ENCODE results near the gene METRNL. TPM values are rescaled to one million over a fixed set of nuclear protein-coding genes. Genes with fewer than 3 reads are reported as not detected.

METRNL gene
- total RNA-seq, 1 donor, result 105 TPM

GRCh38 chr17:83081684-83082201, 2.3 kb downstream of the METRNL start:
- peak overlapping the region; percentile 82 for H3K4me3 ChIP-seq (ENCODE audit: low read depth, low read length)
- DNase-seq (ENCODE audit: low read depth), result peak; percentile 88
- TF ChIP-seq CTCF (IDR thresholded peaks at IDR 0.05; ENCODE audit: insufficient read depth, low read length), result no peak

- H3K4me3 ChIP-seq (ENCODE audit: low read depth, low read length), result peak overlapping the region; percentile 82
- TF ChIP-seq CTCF (IDR thresholded peaks at IDR 0.05; ENCODE audit: insufficient read depth, low read length), result no peak
- DNase-seq (ENCODE audit: low read depth), result peak; percentile 39
These were observed 3.0 kb downstream of the METRNL start for GRCh38 chr17:83082424-83082823.

- TF ChIP-seq CTCF (IDR thresholded peaks at IDR 0.05; ENCODE audit: insufficient read depth, low read length), result no peak
- peak overlapping the region; percentile 82 for H3K4me3 ChIP-seq (ENCODE audit: low read depth, low read length)
- no peak for DNase-seq (ENCODE audit: low read depth)
These were observed 3.5 kb downstream of the METRNL start for GRCh38 chr17:83082909-83083367.

GRCh38 chr17:83083368-83084201, 4.2 kb downstream of the METRNL start:
- peak; percentile 99 for DNase-seq (ENCODE audit: low read depth)
- no peak for TF ChIP-seq CTCF (IDR thresholded peaks at IDR 0.05; ENCODE audit: insufficient read depth, low read length)
- peak overlapping the region; percentile 82 for H3K4me3 ChIP-seq (ENCODE audit: low read depth, low read length)

GRCh38 chr17:83084214-83084613, 4.8 kb downstream of the METRNL start:
- peak overlapping the region; percentile 58 for H3K4me3 ChIP-seq (ENCODE audit: low read depth, low read length)
- no peak for TF ChIP-seq CTCF (IDR thresholded peaks at IDR 0.05; ENCODE audit: insufficient read depth, low read length)
- no peak for DNase-seq (ENCODE audit: low read depth)

GRCh38 chr17:83084621-83085056, 5.2 kb downstream of the METRNL start:
- H3K4me3 ChIP-seq (ENCODE audit: low read depth, low read length), result peak overlapping the region; percentile 58
- DNase-seq (ENCODE audit: low read depth), result no peak
- TF ChIP-seq CTCF (IDR thresholded peaks at IDR 0.05; ENCODE audit: insufficient read depth, low read length), result no peak

Data from fibroblast of the aortic adventitia (primary cell).